ENCODE data around the gene CTNND2.

The CTNND2 gene

GRCh38 chr5:11248966-11249365, 655.3 kb downstream of the CTNND2 start:
- TF ChIP-seq CTCF (IDR thresholded peaks at IDR 0.05; ENCODE audit: control insufficient read depth, extremely low read depth, insufficient read depth) = no peak
- H3K4me3 ChIP-seq (ENCODE audit: low read depth, low read length) = no peak overlapping the region
- DNase-seq (ENCODE audit: low read depth) = no peak

GRCh38 chr5:11247224-11247623, 657.0 kb downstream of the CTNND2 start:
- no peak overlapping the region for H3K4me3 ChIP-seq (ENCODE audit: low read depth, low read length)
- DNase-seq (ENCODE audit: low read depth) = no peak
- no peak for TF ChIP-seq CTCF (IDR thresholded peaks at IDR 0.05; ENCODE audit: control insufficient read depth, extremely low read depth, insufficient read depth)

GRCh38 chr5:11240293-11241190, 663.7 kb downstream of the CTNND2 start:
- no peak overlapping the region for H3K4me3 ChIP-seq (ENCODE audit: low read depth, low read length)
- no peak for TF ChIP-seq CTCF (IDR thresholded peaks at IDR 0.05; ENCODE audit: control insufficient read depth, extremely low read depth, insufficient read depth)
- DNase-seq (ENCODE audit: low read depth) = no peak

GRCh38 chr5:11239261-11240015, 664.8 kb downstream of the CTNND2 start:
- DNase-seq (ENCODE audit: low read depth) = no peak
- no peak for TF ChIP-seq CTCF (IDR thresholded peaks at IDR 0.05; ENCODE audit: control insufficient read depth, extremely low read depth, insufficient read depth)
- H3K4me3 ChIP-seq (ENCODE audit: low read depth, low read length) = no peak overlapping the region

GRCh38 chr5:11234501-11234911, 669.7 kb downstream of the CTNND2 start:
- no peak for DNase-seq (ENCODE audit: low read depth)
- H3K4me3 ChIP-seq (ENCODE audit: low read depth, low read length) = no peak overlapping the region
- no peak for TF ChIP-seq CTCF (IDR thresholded peaks at IDR 0.05; ENCODE audit: control insufficient read depth, extremely low read depth, insufficient read depth)

GRCh38 chr5:11230890-11231289, 673.4 kb downstream of the CTNND2 start:
- DNase-seq (ENCODE audit: low read depth) = no peak
- H3K4me3 ChIP-seq (ENCODE audit: low read depth, low read length) = no peak overlapping the region
- TF ChIP-seq CTCF (IDR thresholded peaks at IDR 0.05; ENCODE audit: control insufficient read depth, extremely low read depth, insufficient read depth) = no peak

Measured in LNCaP clone FGC (cell line).